Measurements from ENCODE around the gene CFAP74.

- TF ChIP-seq CTCF (IDR thresholded peaks at IDR 0.05) (no peak), POLR2AphosphoS5 (IDR thresholded peaks at IDR 0.05) (no peak), POLR2A (IDR thresholded peaks at IDR 0.05) (no peak), EP300 (IDR thresholded peaks at IDR 0.05) (no peak)
Measured at GRCh38 chr1:1929102-1929638, 74.4 kb downstream of the CFAP74 start.

All from sigmoid colon (tissue), 4 donors.